Activated CD4-positive, alpha-beta T cell treated with anti-CD3 and anti-CD28 coated beads, Interleukin-2, amount 50 U/mL, for 4 hours (primary cell): ENCODE measurements around the gene PID1.

Experiments used
- DNase-seq, 2 experiments: peaks; one replicate each; pipeline ENCODE4 v3.0.0-alpha.2; 2020

The PID1 gene

GRCh38 chr2:229270551-229271410, at the start of gene PID1:
Gene PID1 (minus strand): TSS chr2:229271287. CDS start chr2:229271043, 244 bp downstream.
- no peak for DNase-seq

- no peak for DNase-seq
These were observed 48.5 kb upstream of the PID1 start for GRCh38 chr2:229319558-229319957.

- DNase-seq, result no peak
These were observed 43.0 kb upstream of the PID1 start for GRCh38 chr2:229314117-229314516.

GRCh38 chr2:229313591-229313990, 42.5 kb upstream of the PID1 start:
- no peak for DNase-seq

- no peak for DNase-seq
These were observed 30.1 kb upstream of the PID1 start for GRCh38 chr2:229301237-229301636.

- DNase-seq, result no peak
These were observed 29.7 kb upstream of the PID1 start for GRCh38 chr2:229300790-229301189.

GRCh38 chr2:229300371-229300770, 29.3 kb upstream of the PID1 start:
- DNase-seq, result no peak

GRCh38 chr2:229297247-229297646, 26.2 kb upstream of the PID1 start:
- DNase-seq, result no peak

- no peak for DNase-seq
These were observed 25.4 kb upstream of the PID1 start for GRCh38 chr2:229296536-229296935.

GRCh38 chr2:229296016-229296415, 24.9 kb upstream of the PID1 start:
- no peak for DNase-seq

- DNase-seq, result no peak
These were observed 16.7 kb upstream of the PID1 start for GRCh38 chr2:229287823-229288222.

- DNase-seq, result no peak
These were observed 11.9 kb upstream of the PID1 start for GRCh38 chr2:229282758-229283546.

- DNase-seq, result no peak
These were observed 8.4 kb upstream of the PID1 start for GRCh38 chr2:229279516-229279915.

- DNase-seq, result no peak
These were observed 4.4 kb upstream of the PID1 start for GRCh38 chr2:229275506-229275905.

- no peak for DNase-seq
These were observed 2.7 kb upstream of the PID1 start for GRCh38 chr2:229273723-229274338.

- DNase-seq, result no peak
These were observed 2.1 kb upstream of the PID1 start for GRCh38 chr2:229273006-229273722.

- DNase-seq, result no peak
These were observed 1.1 kb downstream of the PID1 start for GRCh38 chr2:229269941-229270340.

- no peak for DNase-seq
These were observed 1.9 kb downstream of the PID1 start for GRCh38 chr2:229269146-229269545.

GRCh38 chr2:229268626-229269025, 2.5 kb downstream of the PID1 start:
- DNase-seq, result no peak

GRCh38 chr2:229267080-229267479, 4.0 kb downstream of the PID1 start:
- no peak for DNase-seq

GRCh38 chr2:229265727-229266126, 5.4 kb downstream of the PID1 start:
- DNase-seq, result no peak

- no peak for DNase-seq
These were observed 9.5 kb downstream of the PID1 start for GRCh38 chr2:229261599-229261998.

- DNase-seq, result no peak
These were observed 10.0 kb downstream of the PID1 start for GRCh38 chr2:229261076-229261475.
